Panc1 (cell line): Measurements from ENCODE around the gene IGFN1. TPM values are rescaled to one million over a fixed set of nuclear protein-coding genes. Genes with fewer than 3 reads are reported as not detected.
"Not testable (repeated sequence)": the region's sequence is repeated elsewhere in the genome, so short reads cannot be mapped to it uniquely, and the experiment has no call there.

Experiments
- ATAC-seq: fragments of 200-7000 bp; cut with Tn5 transposase; 2 replicates; pipeline ENCODE4 v1.9.1; 2020; ENCODE audit warnings: mild to moderate bottlenecking, moderate library complexity
- BruUV-seq: library from RNA; stranded (reverse); fragments of 400-500 nt; replicated peaks from 2 replicates; lab custom pipeline; 2021; lab: Mats Ljungman, UMichigan
- CTCF ChIA-PET: fragments of 300-600 bp; sonication (Branson Sonifier 250); formaldehyde crosslinking; loops from one replicate; lab custom pipeline; 2022; ENCODE audit warnings: antibody characterized with exemption; lab: Charles Lee
- POLR2A ChIA-PET: fragments of 300-600 bp; sonication (Branson Sonifier 250); formaldehyde crosslinking; loops from one replicate; lab custom pipeline; 2022; ENCODE audit warnings: antibody characterized with exemption; lab: Charles Lee
- DNase-seq: peaks from one replicate; pipeline ENCODE4 v3.0.0-alpha.2; 2010; ENCODE audit warnings: low read depth, low spot score
- H3K27ac ChIP-seq: 2 replicates; pipeline ENCODE4 v1.5.1; 2011; ENCODE audit warnings: mild to moderate bottlenecking, low read length, inconsistent platforms
- H3K27me3 ChIP-seq: fragments of 200-500 bp; sonication (Bioruptor generic); 2 replicates; pipeline ENCODE4 v1.6.0; 2014; ENCODE audit warnings: low read length, inconsistent platforms; ENCODE audit not compliant: control insufficient read depth, insufficient read depth
- H3K36me3 ChIP-seq: fragments of 200-500 bp; sonication (Bioruptor generic); 2 replicates; pipeline ENCODE4 v1.5.1; 2014; ENCODE audit warnings: inconsistent platforms, mild to moderate bottlenecking, low read length, moderate library complexity; ENCODE audit not compliant: control insufficient read depth, insufficient read depth
- H3K4me1 ChIP-seq: 2 replicates; pipeline ENCODE4 v1.5.1; 2011; ENCODE audit warnings: inconsistent platforms, mild to moderate bottlenecking, low read length, moderate library complexity; ENCODE audit not compliant: control insufficient read depth, insufficient read depth
- H3K4me3 ChIP-seq, 2 experiments: 2 replicates each; pipeline ENCODE4 v1.5.1; 2011 to 2012; ENCODE audit warnings: low read depth in 2 of 2, low read length in 2 of 2, mild to moderate bottlenecking in 2 of 2, inconsistent platforms in 1 of 2, moderate library complexity in 1 of 2
- H3K9me3 ChIP-seq: fragments of 200-500 bp; sonication (Bioruptor generic); 2 replicates; pipeline ENCODE4 v1.5.1; 2014; ENCODE audit warnings: low read depth, mild to moderate bottlenecking, inconsistent platforms, low read length, moderate library complexity; ENCODE audit not compliant: control insufficient read depth, insufficient read depth
- POLR2AphosphoS5 ChIP-seq: IDR thresholded peaks from 2 replicates; pipeline ENCODE4 v1.6.1; 2012; ENCODE audit warnings: mild to moderate bottlenecking, low read depth, low read length, moderate library complexity
- SIN3A ChIP-seq: IDR thresholded peaks from 2 replicates; pipeline ENCODE4 v1.6.1; 2012; ENCODE audit warnings: low read depth, mild to moderate bottlenecking, low read length, moderate library complexity, borderline replicate concordance; ENCODE audit not compliant: insufficient read depth
- TCF7L2 ChIP-seq: IDR thresholded peaks from 2 replicates; pipeline ENCODE4 v1.6.1; 2011; ENCODE audit warnings: mild to moderate bottlenecking, low read depth, low read length, inconsistent platforms
- in situ Hi-C: cut with HindIII; loops from 2 replicates; pipeline ENCODE4 v1.10.0; 2016; ENCODE audit warnings: low sequenced_read_pairs, low pct_unique_long_range_greater_than_20kb
- intact Hi-C: fragments of 100-400 bp; cut with micrococcal nuclease; formaldehyde crosslinking; loops from one replicate; pipeline ENCODE4 v1.10.0; 2022; ENCODE audit not compliant: unreplicated experiment
- total RNA-seq: library from RNA; stranded (reverse); gene quantifications from one replicate; pipeline ENCODE4 v1.2.1, GENCODE V29; 2021; ENCODE audit not compliant: unreplicated experiment
- TF ChIP-seq, protein P1 (sequence below): fragments of 450-650 bp; IDR thresholded peaks from 2 replicates; pipeline ENCODE4 v1.5.1; 2017; ENCODE audit warnings: mild to moderate bottlenecking
- TF ChIP-seq, protein P2 (sequence below), 2 experiments: IDR thresholded peaks; 2 replicates each; pipeline ENCODE4 v1.6.1; 2011 to 2012; ENCODE audit warnings: low read depth in 2 of 2, control low read depth in 1 of 2, low read length in 1 of 2, mild to moderate bottlenecking in 1 of 2, moderate library complexity in 1 of 2; ENCODE audit not compliant: insufficient read depth in 1 of 2

IGFN1 gene
- total RNA-seq, 1 experiment from 2014 or later: not detected

DNA sequence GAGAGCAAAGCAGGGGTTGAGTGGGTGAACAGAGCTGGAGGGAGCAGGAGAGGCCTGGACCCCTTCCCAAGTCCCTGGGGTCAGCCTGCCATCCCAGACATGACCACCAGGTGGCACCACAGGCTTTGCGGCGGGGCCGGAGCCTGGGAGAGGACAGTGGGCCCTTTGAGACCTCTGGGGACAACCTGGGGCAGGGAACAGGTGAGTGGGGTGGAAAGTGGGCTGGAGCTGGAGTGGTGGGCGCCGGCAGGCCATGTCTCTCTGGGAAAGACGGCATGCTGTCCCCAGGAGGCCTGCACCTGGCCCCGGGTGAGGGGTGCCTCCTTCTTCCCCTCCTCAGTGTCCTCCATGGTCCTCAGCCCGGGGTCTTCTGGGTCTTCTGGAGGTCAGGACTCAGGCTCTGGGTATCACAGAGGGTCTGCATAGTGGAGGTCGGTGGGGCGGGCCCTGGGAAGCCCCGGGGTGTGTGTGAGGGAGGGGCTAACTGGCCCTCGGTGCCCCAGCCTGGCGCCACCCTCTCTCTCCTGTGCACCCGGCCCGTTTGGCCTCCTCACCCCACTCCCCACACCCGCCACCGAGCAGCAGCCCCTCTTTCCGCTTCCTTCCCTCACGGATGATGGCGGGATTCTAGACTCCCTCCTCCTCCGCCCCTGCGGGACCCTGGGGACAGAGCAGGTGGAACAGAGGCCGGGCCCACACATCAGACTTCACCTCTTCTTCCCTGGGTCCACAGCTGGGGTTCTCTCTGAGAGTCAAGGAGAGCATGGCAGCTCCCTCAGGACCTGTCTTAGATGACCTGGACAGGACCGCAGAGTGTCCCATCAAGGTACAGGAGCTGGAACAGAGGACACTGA, 64.2 kb downstream of the IGFN1 start:
- intact Hi-C loops (loop anchor here (2.0 to 5.0 kb wide), 2 partner anchors 92 to 106 kb away; no protein-coding TSS in a partner anchor), in situ Hi-C loops (no loop called here)
- CTCF ChIA-PET: interaction anchor here (0.6 to 1.0 kb wide), 3 partner anchors 92 to 199 kb away, joined by 3 to 4 read pairs (median 3); no protein-coding TSS in a partner anchor
- BruUV-seq: no TSS peak
- POLR2A ChIA-PET: no interaction called here
- no peaks in the 10 kb centered on the region for H3K4me1 ChIP-seq
- no peaks in the 10 kb centered on the region for H3K36me3 ChIP-seq
- DNase-seq (no peak), ATAC-seq (peak; percentile 83)
- no peak overlapping the region for H3K4me3 ChIP-seq
- no peaks in the 10 kb centered on the region; the same call in 1 of the 2 replicates for H3K27me3 ChIP-seq
- no peak overlapping the region for H3K27ac ChIP-seq
- no peaks in the 10 kb centered on the region for H3K9me3 ChIP-seq
- TF ChIP-seq, protein P1, sequence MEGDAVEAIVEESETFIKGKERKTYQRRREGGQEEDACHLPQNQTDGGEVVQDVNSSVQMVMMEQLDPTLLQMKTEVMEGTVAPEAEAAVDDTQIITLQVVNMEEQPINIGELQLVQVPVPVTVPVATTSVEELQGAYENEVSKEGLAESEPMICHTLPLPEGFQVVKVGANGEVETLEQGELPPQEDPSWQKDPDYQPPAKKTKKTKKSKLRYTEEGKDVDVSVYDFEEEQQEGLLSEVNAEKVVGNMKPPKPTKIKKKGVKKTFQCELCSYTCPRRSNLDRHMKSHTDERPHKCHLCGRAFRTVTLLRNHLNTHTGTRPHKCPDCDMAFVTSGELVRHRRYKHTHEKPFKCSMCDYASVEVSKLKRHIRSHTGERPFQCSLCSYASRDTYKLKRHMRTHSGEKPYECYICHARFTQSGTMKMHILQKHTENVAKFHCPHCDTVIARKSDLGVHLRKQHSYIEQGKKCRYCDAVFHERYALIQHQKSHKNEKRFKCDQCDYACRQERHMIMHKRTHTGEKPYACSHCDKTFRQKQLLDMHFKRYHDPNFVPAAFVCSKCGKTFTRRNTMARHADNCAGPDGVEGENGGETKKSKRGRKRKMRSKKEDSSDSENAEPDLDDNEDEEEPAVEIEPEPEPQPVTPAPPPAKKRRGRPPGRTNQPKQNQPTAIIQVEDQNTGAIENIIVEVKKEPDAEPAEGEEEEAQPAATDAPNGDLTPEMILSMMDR: peak; percentile 98
- TF ChIP-seq SIN3A: no peak
- TF ChIP-seq, protein P2, sequence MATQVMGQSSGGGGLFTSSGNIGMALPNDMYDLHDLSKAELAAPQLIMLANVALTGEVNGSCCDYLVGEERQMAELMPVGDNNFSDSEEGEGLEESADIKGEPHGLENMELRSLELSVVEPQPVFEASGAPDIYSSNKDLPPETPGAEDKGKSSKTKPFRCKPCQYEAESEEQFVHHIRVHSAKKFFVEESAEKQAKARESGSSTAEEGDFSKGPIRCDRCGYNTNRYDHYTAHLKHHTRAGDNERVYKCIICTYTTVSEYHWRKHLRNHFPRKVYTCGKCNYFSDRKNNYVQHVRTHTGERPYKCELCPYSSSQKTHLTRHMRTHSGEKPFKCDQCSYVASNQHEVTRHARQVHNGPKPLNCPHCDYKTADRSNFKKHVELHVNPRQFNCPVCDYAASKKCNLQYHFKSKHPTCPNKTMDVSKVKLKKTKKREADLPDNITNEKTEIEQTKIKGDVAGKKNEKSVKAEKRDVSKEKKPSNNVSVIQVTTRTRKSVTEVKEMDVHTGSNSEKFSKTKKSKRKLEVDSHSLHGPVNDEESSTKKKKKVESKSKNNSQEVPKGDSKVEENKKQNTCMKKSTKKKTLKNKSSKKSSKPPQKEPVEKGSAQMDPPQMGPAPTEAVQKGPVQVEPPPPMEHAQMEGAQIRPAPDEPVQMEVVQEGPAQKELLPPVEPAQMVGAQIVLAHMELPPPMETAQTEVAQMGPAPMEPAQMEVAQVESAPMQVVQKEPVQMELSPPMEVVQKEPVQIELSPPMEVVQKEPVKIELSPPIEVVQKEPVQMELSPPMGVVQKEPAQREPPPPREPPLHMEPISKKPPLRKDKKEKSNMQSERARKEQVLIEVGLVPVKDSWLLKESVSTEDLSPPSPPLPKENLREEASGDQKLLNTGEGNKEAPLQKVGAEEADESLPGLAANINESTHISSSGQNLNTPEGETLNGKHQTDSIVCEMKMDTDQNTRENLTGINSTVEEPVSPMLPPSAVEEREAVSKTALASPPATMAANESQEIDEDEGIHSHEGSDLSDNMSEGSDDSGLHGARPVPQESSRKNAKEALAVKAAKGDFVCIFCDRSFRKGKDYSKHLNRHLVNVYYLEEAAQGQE (IDR thresholded peaks at IDR 0.05; ENCODE audit: insufficient read depth in 1 of 2, low read depth in 2 of 2, low read length in 1 of 2): no peak

DNA sequence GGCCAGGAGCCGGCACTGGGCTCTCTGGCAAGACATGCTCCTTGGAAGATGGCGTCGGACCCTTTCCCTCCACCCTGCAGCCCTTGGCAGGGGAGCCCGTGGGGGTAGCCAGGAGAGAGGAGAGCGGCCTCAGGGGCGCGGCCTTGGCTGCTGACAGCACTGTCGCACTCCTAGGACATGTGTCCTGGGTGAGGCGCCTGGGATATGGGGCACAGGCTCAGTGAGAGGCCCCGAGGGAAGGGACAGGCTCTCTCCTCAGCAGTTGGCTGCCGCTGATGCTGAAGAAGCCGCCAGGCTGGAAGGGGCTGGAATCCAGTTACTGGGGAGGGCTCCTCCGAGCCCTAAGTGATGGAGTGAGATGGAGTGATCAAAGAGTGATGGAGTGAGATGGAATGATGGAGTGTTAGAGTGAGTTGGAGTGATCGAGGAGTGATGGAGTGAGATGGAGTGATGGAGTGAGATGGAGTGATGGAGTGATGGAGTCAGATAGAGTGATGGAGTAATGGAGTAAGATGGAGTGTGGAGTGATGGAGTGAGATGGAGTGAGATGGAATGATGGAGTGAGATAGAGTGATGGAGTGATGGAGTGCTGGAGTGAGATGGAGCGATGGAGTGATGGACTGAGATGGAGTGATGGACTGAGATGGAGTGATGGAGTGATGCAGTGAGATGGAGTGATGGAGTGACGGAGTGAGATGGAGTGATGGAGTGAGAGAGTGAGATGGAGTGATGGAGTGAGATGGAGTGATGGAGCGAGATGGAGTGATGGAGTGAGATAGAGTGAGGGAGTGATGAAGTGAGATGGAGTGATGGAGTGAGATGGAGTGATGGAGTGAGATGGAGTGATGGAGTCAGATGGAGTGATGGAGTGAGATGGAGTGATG, 65.1 kb downstream of the IGFN1 start:
- TF ChIP-seq, protein P2 (IDR thresholded peaks at IDR 0.05; ENCODE audit: insufficient read depth in 1 of 2, low read depth in 2 of 2, low read length in 1 of 2): no peak
- TF ChIP-seq SIN3A (no peak), POLR2AphosphoS5 (no peak), TCF7L2 (no peak)
- TF ChIP-seq, protein P1: no peak
- intact Hi-C loops: loop anchor here (2.0 kb wide), 1 partner anchor 105 kb away; no protein-coding TSS in a partner anchor
- Histone ChIP-seq H3K36me3 (no peaks in the 10 kb centered on the region), H3K4me3 (no peak overlapping the region), H3K4me1 (no peaks in the 10 kb centered on the region), H3K9me3 (no peaks in the 10 kb centered on the region), H3K27me3 (no peaks in the 10 kb centered on the region; the same call in 1 of the 2 replicates), H3K27ac (no peak overlapping the region)
- ChIA-PET CTCF (no interaction called here), POLR2A (no interaction called here)
- no TSS peak for BruUV-seq
- ATAC-seq (no peak), DNase-seq (no peak)
- in situ Hi-C loops: no loop called here

DNA sequence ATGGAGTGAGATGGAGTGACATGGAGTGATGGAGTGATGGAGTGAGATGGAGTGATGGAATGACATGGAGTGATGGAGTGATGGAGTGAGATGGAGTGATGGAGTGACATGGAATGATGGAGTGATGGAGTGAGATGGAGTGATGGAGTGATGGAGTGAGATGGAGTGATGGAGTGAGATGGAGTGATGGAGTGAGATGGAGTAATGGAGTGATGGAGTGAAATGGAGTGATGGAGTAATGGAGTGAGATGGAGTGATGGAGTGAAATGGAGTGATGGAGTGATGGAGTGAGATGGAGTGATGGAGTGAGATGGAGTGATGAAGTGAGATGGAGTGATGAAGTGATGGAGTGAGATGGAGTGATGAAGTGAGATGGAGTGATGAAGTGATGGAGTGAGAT, 67.5 kb downstream of the IGFN1 start:
- DNase-seq, ATAC-seq, H3K27ac ChIP-seq, intact Hi-C loops, H3K4me3 ChIP-seq, H3K36me3 ChIP-seq, H3K27me3 ChIP-seq, POLR2A ChIA-PET, BruUV-seq, CTCF ChIA-PET, H3K4me1 ChIP-seq, in situ Hi-C loops, H3K9me3 ChIP-seq: not testable (repeated sequence)
